ENCODE measurements around the gene AIG1.

AIG1 gene

DNA sequence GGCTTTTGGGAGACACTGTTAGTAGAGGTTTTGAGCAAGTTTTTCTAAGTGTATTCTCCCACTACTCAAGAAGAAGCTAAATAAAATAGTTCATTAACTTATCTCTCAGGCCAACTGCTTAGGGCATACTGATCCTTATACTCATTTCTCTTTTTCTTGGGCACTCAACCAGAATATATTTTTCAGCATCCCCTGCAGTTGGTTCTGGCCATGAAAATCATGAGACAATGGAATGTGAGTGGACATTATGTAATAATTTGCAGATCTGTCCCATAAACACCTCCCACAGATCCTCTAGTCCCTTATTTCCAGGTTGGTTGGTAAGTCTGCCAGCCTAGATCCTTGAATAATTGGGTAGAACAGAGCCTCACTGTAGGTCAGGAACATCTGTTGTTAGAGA is 136.7 kb downstream of the AIG1 start:
- DNase-seq (ENCODE audit: low spot score), result no peak

DNA sequence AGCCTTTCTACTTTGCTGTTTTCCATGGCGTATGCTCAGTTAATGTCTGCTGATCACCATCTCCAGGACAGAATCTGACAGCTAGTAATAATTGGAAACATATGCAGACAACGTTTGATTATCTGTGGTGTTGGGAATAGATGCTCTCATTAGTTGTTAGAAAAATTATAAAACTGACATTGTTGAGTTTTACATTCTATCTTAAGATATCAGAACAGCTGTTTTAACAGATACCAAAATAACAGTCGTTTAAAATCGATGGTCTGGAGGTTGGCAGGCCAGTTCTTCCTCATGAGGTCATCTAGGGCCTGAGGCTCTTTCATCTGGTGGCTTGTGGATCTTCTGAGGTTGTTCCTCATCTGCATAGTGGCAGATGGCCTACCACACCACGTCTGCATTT is 137.6 kb downstream of the AIG1 start:
- no peak for DNase-seq (ENCODE audit: low spot score)

DNA sequence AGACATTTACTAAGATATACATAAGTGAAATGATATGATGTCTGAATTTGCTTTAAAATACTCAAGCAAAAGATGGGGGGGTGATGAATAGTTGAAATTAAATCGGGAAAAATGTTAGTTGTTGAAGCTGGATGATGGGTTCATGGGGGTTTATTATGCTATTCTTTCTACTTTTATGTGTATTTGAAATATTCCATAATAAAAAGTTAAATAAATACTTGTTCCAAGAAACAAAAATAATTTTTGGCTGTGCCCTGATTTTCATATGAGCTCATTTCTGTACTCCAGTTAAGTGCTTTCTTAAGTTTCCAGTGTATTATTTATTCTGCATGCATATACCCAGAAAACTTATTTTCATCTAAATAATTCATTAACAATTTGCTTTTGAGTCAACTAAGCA is 138.6 kb downstream of the AIG1 start:
- no peak for DNase-seq (ENCODE audit: low spot score)

- DNase-seq (ENCODE audit: low spot score), result no peak
These were observed 139.6 kb downstream of the AIG1 start for GRCh38 chr6:143200167-143200770.

DNA sequence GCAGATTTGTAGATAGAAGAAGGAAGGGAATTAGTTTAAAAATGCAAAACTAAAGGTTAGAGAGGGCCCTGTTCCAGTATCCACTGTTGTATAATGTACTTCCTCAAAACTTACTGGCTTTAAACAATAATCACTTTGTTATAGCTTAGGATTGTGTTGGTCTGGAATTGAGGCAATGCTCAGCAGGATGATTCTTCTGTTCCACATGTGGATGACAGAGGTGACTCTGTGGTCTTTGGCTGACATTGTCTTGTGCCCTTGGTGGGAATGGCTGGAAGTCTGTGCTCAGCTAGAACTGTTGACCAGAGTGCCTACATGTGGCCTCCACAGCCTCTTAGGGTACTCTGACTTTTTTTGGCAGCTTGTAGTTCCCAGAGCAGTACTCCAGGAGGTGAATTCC is 143.4 kb downstream of the AIG1 start:
- no peak for DNase-seq (ENCODE audit: low spot score)

DNA sequence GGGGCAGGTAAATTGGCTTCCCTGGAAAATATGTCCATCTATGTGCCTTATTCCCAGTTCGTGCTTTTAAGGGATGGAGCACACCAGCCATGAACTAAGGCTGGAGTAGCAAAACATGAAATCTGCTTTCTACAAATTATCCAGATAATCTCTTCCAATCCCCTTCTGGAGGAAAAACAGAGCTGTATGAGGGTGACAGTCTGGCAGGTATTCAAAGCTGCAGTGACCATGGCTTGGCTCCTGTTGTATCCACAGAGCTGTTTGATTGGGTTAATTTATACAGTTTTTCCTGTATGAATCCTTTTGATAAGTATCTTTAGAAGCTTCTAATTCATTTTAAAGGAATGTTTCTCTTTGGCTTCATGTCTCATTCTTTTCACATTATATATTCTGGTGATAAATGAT is 144.4 kb downstream of the AIG1 start:
- no peak for DNase-seq (ENCODE audit: low spot score)

GRCh38 chr6:143205585-143205984 is 144.9 kb downstream of the AIG1 start:
- DNase-seq (ENCODE audit: low spot score), result no peak

DNA sequence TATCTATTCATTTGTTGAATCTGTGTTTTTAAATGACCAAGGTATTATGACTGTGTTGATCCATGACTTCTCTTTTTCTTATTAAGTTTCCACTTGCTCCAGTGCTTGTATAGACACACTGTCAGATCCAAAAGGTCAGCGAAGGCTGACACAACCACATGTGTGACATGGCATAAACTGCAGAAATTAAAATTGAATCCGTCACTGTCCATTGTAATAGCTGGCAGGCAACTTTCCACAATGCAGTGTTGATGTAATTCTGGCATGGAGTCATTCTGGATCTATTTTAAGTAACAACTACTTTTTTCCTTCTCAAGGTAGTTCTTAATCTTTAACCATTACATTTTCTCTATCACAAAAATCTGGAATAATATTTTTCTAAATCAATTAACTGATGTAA is 145.3 kb downstream of the AIG1 start:
- DNase-seq (ENCODE audit: low spot score), result no peak

- DNase-seq (ENCODE audit: low spot score), result no peak
These were observed 145.9 kb downstream of the AIG1 start for GRCh38 chr6:143206550-143206949.

DNA sequence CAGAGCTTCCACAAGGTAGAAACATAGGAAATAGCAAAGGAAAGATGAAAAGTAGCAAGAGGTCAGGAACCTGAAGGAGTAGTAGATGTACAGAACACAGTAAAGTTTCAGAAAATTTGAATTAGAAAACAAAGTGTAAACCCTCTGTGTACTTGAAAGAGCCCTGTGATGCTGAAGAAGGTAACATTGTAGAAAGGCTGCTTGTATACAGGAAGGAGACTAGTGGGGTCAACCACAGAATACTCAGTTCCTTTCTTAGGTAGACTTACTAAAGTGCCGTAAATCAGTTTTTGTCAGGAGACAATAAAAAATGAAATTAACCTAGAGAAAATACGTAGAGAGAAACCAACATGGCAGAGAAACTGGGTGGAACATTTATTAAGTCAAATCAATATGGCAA is 149.7 kb downstream of the AIG1 start:
- DNase-seq (ENCODE audit: low spot score), result no peak

DNA sequence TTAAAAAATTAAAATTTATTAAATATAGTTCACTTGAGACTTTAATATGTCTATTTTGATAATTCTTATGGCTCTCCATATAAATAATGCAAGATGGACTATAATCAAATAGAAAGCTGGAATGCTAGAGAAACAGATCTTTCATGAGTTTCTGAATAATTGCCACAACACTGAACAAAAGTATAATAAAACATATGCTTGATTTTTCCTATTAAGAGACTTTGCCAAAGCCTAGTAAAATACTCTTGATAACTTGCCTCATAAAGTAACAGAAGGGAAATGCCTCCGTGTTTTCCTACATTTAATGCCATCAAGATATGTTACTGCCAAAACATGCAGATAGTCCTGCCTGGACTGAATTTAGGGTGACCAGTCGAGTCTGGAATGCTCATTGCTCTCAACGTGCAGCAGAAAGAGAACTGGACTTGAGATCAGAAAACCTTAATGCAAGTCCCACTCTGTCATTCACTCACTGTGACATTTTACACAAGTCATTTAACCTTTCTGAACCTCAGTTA is 153.2 kb downstream of the AIG1 start:
- DNase-seq (ENCODE audit: low spot score), result no peak

DNA sequence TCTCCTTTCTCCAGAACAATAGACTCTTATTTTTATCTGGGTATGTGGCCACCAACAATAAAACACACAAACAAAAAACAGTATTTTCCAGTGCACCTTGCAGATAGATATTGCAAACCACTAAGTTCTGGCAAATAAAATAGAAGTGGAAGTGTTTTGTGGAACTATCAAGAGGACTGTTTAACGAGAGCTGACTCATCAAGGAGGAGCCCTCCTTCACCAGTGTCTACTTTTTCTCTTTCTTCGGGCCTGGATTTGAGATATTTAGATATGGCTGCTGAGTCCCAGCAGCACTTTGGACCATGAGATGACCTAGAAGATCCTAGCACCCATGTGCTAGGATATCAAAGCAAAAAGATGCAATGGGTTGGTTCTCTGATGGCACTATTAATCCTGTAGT is 154.7 kb downstream of the AIG1 start:
- DNase-seq (ENCODE audit: low spot score), result no peak

- DNase-seq (ENCODE audit: low spot score), result no peak
These were observed 155.1 kb downstream of the AIG1 start for GRCh38 chr6:143215771-143216170.

- DNase-seq (ENCODE audit: low spot score), result no peak
These were observed 157.5 kb downstream of the AIG1 start for GRCh38 chr6:143218233-143218632.

DNA sequence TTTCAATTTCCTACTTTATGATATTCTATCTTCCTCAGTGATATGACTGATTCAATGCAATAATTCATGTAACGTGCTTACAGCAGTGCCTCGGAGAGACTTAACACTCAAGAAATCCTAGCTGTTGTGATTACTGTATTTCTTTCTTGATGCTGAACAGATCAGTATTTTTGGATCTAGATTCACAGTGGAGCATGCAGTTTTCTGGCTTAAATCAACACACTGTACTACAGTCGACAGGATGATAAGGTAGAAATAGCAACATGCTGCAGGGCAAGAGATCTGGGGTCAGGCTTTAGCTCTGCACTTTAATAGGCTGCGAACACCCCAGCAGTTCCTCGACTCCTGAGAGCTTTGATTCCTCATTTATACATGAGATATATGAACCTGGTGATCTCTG is 161.0 kb downstream of the AIG1 start:
- no peak for DNase-seq (ENCODE audit: low spot score)

GRCh38 chr6:143222310-143222709 is 161.6 kb downstream of the AIG1 start:
- DNase-seq (ENCODE audit: low spot score), result no peak

- DNase-seq (ENCODE audit: low spot score), result no peak
These were observed 162.1 kb downstream of the AIG1 start for GRCh38 chr6:143222801-143223231.

DNA sequence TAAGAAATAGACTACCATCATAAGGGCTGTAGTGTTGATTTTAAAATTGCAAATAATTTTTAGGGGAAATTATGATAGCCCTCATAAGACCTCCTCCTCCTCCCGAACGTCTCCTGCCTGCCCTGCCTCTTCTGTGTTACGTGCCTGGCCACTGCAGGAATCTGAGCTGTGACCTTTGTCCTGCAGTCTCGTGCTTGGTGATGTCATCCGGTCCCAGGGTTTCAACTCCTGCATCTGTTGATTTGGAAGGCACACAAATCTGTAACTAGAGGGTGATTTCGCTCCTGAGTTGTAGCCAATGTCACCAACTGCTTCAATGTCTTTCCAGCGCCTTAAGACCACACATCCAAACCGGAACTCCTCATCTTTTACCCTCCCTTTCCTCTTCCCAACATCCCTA is 163.2 kb downstream of the AIG1 start:
- DNase-seq (ENCODE audit: low spot score), result no peak

DNA sequence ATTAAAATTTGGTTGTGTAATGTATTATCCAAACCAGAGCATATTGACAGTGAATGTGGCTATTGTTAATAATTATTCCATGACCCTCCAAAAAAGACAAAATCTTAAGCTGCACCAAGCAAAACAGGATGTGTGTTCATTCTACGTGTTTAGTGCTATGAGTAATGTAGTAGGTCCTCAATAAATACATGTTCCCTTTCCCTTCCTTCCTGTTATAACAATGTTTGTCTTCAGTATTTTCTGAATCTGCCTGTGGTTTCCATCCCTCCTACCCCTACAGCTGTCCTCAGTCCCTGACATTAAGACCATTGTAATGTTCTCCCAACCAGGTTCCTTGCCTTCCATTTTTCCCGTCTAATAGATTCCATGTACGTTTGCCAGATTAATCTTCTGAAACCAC is 163.8 kb downstream of the AIG1 start:
- no peak for DNase-seq (ENCODE audit: low spot score)

GRCh38 chr6:143225929-143226328 is 165.2 kb downstream of the AIG1 start:
- DNase-seq (ENCODE audit: low spot score), result no peak

GRCh38 chr6:143227675-143228074 is 167.0 kb downstream of the AIG1 start:
- DNase-seq (ENCODE audit: low spot score), result no peak

GRCh38 chr6:143229400-143229799 is 168.7 kb downstream of the AIG1 start:
- DNase-seq (ENCODE audit: low spot score), result no peak

DNA sequence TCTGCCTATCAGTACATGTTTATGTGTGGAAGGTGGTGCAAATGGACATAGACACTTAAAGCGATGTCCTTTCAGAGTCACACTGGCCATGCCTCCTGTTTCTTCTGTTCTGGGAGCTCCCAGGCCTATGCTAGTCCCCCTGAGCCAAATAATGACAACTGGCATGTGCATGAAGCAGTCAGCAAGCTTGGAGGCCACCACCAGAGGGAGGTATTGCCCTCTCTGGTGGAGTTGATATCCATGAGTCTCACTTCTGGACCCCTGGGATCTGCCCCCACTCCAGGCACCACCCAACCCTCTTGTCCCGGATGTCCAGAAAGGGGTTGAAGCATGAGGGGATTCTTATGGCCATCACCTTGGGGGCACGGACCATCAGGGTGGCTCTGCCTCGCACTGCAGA is 172.2 kb downstream of the AIG1 start:
- DNase-seq (ENCODE audit: low spot score), result no peak

GRCh38 chr6:143233554-143234285 is 173.0 kb downstream of the AIG1 start:
- no peak for DNase-seq (ENCODE audit: low spot score)
